Astrocyte (in vitro differentiated cells and primary cell): ENCODE data around the gene DAZAP1.

Experiments used
- EZH2 ChIP-seq: IDR thresholded peaks from 2 replicates; pipeline ENCODE4 v1.6.1; 2012; ENCODE audit warnings: mild to moderate bottlenecking, low read length, inconsistent platforms; ENCODE audit not compliant: insufficient read depth
- TF ChIP-seq, protein P1 (sequence below): IDR thresholded peaks from 2 replicates; pipeline ENCODE4 v1.5.1; 2011; ENCODE audit warnings: low read depth, mild to moderate bottlenecking, inconsistent platforms, low read length, moderate library complexity; ENCODE audit not compliant: insufficient read depth

DNA sequence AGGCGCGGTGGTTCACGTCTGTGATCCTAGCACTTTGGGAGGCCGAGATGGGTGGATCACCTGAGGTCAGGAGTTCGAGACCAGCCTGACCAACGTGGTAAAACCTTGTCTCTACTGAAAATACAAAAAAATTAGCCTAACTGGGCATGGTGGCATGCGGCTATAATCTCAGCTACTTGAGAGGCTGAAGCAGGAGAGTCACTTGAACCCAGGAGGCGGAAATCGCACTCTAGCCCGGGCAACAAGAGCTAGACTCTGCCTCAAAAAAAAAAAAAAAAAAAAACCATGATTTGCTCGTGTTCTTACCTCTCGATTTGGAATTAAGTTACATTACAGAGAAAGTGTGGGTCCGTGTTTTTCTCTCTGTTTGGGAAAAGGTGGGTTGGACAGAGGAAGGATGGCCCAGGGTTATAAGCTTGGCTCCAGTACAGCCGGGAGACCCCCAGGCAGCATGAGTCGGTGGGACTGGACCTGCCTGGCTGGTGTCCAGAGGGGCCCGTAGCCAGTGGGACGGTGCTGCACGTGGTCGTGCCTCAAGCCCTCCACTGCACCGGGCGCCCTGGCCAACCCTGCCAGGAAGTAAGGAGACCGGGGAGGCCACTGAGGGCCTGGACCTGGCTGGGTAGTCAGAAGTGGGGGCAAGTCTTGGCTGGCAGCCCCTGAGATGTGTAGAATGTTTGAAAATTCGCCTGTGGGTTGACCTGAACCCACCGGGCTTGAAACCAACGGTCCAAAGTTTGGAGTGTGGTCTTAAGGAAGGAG is 34.5 kb downstream of the DAZAP1 start:
- TF ChIP-seq, protein P1, sequence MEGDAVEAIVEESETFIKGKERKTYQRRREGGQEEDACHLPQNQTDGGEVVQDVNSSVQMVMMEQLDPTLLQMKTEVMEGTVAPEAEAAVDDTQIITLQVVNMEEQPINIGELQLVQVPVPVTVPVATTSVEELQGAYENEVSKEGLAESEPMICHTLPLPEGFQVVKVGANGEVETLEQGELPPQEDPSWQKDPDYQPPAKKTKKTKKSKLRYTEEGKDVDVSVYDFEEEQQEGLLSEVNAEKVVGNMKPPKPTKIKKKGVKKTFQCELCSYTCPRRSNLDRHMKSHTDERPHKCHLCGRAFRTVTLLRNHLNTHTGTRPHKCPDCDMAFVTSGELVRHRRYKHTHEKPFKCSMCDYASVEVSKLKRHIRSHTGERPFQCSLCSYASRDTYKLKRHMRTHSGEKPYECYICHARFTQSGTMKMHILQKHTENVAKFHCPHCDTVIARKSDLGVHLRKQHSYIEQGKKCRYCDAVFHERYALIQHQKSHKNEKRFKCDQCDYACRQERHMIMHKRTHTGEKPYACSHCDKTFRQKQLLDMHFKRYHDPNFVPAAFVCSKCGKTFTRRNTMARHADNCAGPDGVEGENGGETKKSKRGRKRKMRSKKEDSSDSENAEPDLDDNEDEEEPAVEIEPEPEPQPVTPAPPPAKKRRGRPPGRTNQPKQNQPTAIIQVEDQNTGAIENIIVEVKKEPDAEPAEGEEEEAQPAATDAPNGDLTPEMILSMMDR = no peak
- no peak for TF ChIP-seq EZH2
